Activated naive CD8-positive, alpha-beta T cell treated with anti-CD3 and anti-CD28 coated beads, Interleukin-2, amount 50 U/mL, for 24 hours (primary cell): ENCODE measurements around the gene B4GALNT4.
"Not testable (repeated sequence)": the region's sequence is repeated elsewhere in the genome, so short reads cannot be mapped to it uniquely, and the experiment has no call there.

Source experiments
- ATAC-seq: fragments of 150-1000 bp; cut with Tn5 transposase; one replicate; pipeline ENCODE4 v1.10.0; 2021
- DNase-seq: peaks from one replicate; pipeline ENCODE4 v3.0.0; 2021
- H3K27ac Mint-ChIP-seq: one replicate; pipeline ENCODE4 v1.8.0; 2021; ENCODE audit warnings: mild to moderate bottlenecking, mixed read lengths
- H3K27me3 Mint-ChIP-seq: one replicate; pipeline ENCODE4 v1.8.0; 2021; ENCODE audit warnings: mixed read lengths
- H3K36me3 Mint-ChIP-seq: one replicate; pipeline ENCODE4 v1.8.0; 2021; ENCODE audit warnings: low read depth, mixed read lengths
- H3K4me1 Mint-ChIP-seq: one replicate; pipeline ENCODE4 v1.8.0; 2021; ENCODE audit warnings: mixed read lengths
- H3K4me3 Mint-ChIP-seq: one replicate; pipeline ENCODE4 v1.8.0; 2021; ENCODE audit warnings: mild to moderate bottlenecking, moderate library complexity, mixed read lengths
- H3K9me3 Mint-ChIP-seq: one replicate; pipeline ENCODE4 v1.8.0; 2021; ENCODE audit warnings: mixed read lengths

The B4GALNT4 gene

DNA sequence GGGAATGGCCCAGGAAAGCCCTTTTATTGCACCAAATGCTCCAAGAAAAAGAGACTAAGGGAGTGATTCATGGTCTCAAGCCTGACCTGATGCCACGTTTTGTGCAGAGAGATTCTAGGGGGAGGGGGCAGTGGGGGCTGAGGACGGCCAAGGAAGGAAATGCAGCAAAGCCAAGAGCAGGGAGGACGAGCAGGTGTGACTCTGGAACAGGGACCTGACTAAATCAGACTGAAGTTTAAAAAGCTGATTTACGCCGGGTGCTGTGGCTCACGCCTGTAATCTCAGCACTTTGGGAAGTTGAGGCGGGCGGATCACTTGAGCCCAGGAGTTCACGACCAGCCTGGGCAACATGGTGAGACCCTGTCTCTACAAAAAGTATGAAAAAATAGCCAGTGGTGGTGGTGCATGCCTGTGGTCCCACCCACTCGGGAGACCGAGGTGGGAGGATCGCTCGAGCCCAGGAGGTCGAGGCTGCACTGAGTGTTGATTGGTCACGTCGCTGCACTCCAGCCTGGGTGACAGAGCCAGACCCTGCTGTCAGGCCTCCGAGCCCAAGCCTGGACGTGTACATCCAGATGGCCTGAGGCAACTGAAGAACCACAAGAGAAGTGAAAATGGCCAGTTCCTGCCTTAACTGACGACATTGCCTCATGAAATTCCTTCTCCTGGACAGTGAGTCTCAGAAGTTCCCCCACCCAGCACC lies 37.8 kb upstream of the B4GALNT4 start:
- peaks cover 76% of the 10 kb centered on the region for H3K4me1 Mint-ChIP-seq
- H3K27me3 Mint-ChIP-seq: peaks cover 2% of the 10 kb centered on the region
- H3K27ac Mint-ChIP-seq: peak overlapping the region; percentile 75
- H3K36me3 Mint-ChIP-seq: no peaks in the 10 kb centered on the region
- no peak for DNase-seq
- no peak for ATAC-seq
- peak overlapping the region; percentile 23 for H3K4me3 Mint-ChIP-seq
- H3K9me3 Mint-ChIP-seq: no peaks in the 10 kb centered on the region

DNA sequence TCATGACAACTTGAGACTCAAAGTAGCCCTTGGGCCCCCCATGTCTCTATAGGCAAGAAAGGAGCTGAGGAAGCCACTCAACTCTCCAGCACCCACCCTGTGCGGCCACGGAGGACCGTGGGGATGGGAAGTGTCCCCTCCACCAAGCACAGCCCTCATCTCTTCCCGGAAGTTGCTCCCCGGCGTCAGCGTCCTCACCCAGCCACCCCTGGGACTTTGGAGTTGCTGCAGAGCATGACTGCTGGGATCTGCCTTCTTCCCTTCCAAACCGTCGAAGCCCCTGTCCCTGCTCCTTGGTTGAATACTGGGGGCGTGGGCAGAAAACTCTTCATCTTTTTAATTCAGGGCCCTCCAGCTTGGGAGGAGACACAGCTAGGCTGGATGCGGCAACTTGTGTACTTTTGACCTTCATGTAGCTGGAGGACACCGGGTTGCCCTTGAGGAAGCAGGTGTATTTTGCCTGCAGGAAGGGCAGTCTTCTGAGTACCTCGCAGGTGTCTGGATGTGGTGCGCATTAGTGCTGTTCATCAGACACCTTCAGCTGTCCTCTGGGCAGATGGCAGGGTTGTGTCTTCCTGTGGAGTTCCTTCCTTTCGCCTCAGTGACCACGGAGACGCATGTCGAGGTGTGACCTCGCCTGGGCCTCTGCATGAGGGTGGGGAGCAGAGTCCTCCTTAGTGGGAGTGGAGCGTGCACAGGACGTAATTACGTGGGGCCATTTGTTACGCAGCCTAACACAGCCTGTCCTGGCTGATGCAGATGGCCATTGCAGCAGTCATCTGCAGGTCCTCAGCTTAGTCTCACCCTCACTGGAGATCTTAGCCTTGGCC lies 36.4 kb upstream of the B4GALNT4 start:
- no peak for ATAC-seq
- Mint-ChIP-seq H3K27ac (no peak overlapping the region), H3K27me3 (peaks cover 2% of the 10 kb centered on the region), H3K4me1 (peaks cover 68% of the 10 kb centered on the region), H3K9me3 (no peaks in the 10 kb centered on the region), H3K4me3 (no peak overlapping the region), H3K36me3 (no peaks in the 10 kb centered on the region)
- no peak for DNase-seq

DNA sequence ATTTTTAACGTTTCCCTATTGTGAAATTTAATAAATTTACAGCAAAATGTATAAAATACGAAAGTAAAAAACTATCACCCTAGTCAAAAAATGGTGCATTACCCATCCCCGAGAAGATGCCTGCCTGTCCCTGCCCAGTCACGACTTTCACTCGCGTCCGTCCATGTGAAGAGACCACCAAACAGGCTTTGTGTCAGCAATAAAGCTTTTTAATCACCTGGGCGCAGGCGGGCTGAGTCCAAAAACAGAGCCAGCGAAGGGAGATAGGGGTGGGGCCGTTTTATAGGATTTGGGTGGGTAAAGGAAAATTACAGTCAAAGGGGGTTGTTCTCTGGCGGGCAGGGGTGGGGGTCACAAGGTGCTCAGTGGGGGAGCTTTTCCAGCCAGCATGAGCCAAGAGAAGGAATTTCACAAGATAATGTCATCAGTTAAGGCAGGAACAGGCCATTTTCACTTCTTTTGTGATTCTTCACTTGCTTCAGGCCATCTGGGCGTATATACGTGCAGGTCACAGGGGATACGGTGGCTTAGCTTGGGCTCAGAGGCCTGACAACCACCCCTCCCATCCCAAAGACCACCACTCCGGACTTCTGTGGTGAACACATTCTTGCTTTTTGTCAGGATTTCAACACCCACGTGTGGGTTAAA lies 35.6 kb upstream of the B4GALNT4 start:
- H3K4me1 Mint-ChIP-seq: peaks cover 64% of the 10 kb centered on the region
- not testable (repeated sequence) for H3K27ac Mint-ChIP-seq, H3K27me3 Mint-ChIP-seq, H3K9me3 Mint-ChIP-seq, ATAC-seq, DNase-seq, H3K36me3 Mint-ChIP-seq, H3K4me3 Mint-ChIP-seq

DNA sequence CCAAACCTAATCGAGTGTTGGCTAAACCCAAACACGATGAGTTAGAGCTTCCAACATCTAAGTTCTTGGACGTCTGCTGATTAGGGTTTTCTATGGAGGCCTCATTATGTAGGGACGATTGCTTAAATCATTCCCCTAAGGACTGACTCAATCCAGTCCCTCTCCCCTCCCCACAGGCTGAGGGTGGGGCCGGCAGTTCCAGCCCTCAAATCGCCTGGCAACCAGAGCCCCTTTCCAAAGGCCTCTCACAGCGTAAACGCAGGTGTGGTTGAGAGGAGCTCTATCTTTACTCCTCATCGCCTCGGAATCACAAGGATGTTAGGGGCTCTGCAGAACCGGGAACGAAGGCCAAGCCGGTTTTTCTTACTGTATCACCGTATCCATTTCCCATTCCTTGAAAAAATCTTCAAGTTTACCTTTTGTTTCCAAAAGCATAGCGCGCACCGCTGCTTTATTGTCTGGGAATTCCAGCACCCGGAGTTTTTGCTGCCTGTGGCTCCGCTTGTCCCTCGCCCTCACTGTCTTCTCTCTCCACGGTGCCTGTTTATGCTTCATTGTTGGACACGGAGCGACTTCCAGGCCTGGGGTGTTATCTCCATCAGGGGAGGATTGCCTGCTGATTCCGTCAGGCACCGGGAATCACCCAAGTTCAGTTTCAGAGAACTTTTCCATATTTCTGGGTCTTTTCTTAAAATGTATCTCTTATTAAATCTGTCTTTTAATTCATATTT lies 34.9 kb upstream of the B4GALNT4 start:
- Mint-ChIP-seq H3K4me3 (no peak overlapping the region), H3K27ac (no peak overlapping the region), H3K36me3 (no peaks in the 10 kb centered on the region), H3K4me1 (peaks cover 57% of the 10 kb centered on the region), H3K27me3 (peaks cover 2% of the 10 kb centered on the region), H3K9me3 (no peaks in the 10 kb centered on the region)
- ATAC-seq (no peak), DNase-seq (no peak)

DNA sequence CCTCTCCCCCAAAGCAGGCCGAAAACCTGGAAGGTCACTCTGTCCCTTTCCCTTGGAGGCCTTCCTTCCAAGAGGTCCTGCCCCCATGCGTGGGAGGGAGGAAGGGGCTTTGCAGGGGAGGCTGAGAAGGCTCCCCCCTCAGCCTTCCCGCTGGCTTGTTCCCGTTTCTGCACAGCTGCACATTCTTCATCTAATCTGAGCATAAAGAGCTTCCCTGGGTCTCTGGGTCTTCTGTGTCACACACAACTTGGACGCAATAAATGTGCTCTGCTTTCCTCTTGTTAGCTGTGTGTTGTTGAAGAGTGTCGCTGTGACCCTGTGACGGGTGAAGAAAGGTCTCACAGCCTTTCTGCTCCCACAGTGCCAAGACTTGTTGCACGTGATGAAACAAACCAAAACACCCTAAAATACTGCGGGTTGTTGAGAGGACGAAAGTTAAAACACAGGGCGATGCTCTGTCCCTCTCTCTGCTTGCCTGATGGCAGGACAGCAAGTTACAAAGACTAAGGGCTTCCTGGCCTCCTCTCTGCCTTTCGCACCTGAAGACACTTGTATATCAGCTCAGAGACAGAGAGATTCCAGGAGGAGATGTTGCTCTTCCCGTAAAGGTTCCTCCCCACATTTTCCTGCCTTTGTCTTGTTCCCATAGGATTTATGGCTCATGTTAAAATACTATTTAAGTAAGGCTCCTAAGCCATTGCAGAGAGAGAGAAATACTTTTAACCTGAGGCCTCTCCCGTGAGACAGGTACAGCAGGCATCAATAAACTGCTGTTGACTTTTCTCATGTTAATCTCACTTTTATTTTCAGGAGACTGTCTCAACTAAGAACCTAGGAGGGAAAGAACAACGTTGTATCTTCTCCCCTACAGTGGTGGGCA lies 33.3 kb upstream of the B4GALNT4 start:
- peaks cover 49% of the 10 kb centered on the region for H3K4me1 Mint-ChIP-seq
- no peaks in the 10 kb centered on the region for H3K9me3 Mint-ChIP-seq
- no peaks in the 10 kb centered on the region for H3K27me3 Mint-ChIP-seq
- DNase-seq (no peak), ATAC-seq (no peak)
- H3K27ac Mint-ChIP-seq: no peak overlapping the region
- no peaks in the 10 kb centered on the region for H3K36me3 Mint-ChIP-seq
- no peak overlapping the region for H3K4me3 Mint-ChIP-seq

DNA sequence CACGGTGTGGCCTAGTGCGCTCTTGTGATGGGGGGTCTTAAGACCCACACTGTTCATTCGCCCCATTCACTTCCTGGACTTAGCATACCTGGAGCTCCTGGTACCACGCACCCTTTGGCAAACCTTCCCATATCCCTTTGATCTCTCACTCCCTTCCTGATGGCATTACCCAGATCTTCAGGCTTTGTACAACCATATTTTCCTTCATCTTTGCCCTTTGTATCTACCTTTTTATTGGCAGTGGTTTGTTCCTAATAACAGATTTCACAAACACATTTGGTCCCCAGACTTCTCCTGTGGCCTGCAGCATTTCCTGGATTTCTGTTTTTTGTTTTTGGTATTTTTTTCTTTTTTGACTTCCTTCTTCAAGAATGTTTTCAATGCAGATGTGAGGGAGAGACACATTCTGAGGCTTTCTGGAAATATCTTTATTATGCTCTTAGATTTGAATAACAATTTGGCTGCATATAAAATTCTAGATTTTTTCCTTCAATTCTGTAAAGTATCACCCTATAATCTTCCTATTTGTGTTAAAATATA lies 32.6 kb upstream of the B4GALNT4 start:
- Mint-ChIP-seq H3K4me1 (peaks cover 49% of the 10 kb centered on the region), H3K9me3 (no peaks in the 10 kb centered on the region), H3K27ac (no peak overlapping the region), H3K4me3 (no peak overlapping the region), H3K36me3 (no peaks in the 10 kb centered on the region), H3K27me3 (no peaks in the 10 kb centered on the region)
- DNase-seq (no peak), ATAC-seq (no peak)

DNA sequence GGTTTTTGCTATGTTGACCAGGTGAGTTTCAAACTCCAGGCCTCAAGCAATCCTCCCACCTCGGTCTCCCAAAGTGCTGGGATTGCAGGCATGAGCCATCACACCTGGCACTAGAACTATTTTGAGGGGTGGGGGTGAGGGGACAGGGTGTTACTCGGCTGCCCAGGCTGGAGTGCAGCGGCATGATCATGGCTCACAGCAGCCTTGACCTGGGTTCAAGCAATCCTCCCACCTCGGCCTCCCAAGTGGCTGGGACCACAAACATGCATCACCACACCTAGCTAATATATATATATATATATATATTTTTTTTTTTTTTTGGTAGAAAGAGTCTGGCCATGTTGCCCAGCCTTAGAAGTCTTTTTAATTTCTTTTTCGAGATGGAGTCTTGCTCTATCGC lies 31.6 kb upstream of the B4GALNT4 start:
- no peak for ATAC-seq
- Mint-ChIP-seq H3K9me3 (no peaks in the 10 kb centered on the region), H3K27me3 (no peaks in the 10 kb centered on the region), H3K36me3 (no peaks in the 10 kb centered on the region), H3K27ac (no peak overlapping the region), H3K4me1 (peaks cover 43% of the 10 kb centered on the region), H3K4me3 (no peak overlapping the region)
- DNase-seq: no peak

DNA sequence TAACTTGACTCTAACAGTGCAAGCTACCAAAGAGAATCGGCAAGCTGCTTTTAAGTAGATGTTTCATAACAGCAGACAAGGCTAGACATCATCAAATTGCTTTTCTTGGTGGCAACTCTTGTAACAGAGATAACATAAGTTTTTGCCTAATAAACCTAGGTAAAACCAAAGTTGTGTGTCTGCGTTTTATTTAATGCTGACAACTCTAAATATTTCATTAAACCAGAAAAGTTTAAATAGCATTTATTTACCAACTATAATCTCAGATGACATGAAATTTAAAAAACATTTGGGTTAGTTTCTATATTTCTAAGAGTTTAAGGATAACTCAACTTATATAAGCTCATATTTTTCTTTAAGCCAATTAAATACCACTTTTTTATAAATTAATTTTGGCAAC lies 29.3 kb upstream of the B4GALNT4 start:
- Mint-ChIP-seq H3K4me3 (no peak overlapping the region), H3K4me1 (peaks cover 37% of the 10 kb centered on the region), H3K27ac (no peak overlapping the region), H3K36me3 (no peaks in the 10 kb centered on the region), H3K9me3 (no peaks in the 10 kb centered on the region), H3K27me3 (no peaks in the 10 kb centered on the region)
- no peak for DNase-seq
- ATAC-seq: no peak

DNA sequence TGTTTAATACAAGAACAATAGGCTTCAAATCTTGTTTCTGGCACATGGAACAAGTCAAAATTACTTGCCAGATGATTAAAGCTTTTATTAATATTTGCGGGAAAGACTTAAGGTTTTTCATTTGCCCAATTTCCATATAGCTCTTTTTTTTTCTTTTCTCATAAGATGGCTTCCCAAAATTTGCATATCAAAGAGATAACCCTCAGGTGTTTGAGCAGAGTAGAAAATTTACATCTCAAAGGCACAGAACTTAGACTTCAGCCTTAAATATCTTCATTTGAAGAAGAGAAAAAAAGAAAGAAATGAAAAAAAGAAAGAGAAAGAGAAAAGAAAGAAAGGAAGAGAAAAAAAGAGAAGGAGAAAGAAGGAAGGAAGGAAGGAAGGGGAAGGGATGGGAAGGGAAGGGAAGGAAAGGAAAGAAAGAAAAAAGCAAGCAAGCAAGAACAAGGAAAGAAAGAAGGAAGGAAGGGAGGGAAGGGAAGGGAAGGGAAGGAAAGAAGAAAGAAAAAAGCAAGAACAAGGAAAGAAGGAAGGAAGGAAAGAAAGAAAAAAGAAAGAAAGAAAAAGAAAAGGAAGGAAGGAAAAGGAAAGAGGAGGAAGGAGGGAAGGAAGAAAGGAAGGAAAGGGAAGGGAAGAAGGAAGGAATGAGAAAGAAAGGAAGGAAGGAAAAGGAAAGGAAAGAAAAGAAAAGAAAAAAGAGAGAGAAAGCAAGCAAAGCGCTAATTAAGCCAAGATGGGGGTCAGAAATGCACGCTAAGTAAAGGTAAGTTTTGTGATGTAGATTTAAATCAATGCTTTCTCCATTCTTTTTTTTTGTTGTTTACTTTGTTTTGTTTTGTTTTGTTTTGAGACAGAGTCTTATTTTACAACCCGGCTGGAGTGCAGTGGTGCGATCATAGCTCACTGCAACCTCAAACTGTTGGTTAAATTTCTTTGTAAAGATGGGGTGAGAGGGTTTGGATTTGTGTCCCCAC lies 28.5 kb upstream of the B4GALNT4 start:
- Mint-ChIP-seq H3K4me1 (peaks cover 31% of the 10 kb centered on the region), H3K36me3 (no peaks in the 10 kb centered on the region), H3K27ac (no peak overlapping the region), H3K4me3 (no peak overlapping the region), H3K27me3 (no peaks in the 10 kb centered on the region), H3K9me3 (no peaks in the 10 kb centered on the region)
- ATAC-seq (no peak), DNase-seq (no peak)

DNA sequence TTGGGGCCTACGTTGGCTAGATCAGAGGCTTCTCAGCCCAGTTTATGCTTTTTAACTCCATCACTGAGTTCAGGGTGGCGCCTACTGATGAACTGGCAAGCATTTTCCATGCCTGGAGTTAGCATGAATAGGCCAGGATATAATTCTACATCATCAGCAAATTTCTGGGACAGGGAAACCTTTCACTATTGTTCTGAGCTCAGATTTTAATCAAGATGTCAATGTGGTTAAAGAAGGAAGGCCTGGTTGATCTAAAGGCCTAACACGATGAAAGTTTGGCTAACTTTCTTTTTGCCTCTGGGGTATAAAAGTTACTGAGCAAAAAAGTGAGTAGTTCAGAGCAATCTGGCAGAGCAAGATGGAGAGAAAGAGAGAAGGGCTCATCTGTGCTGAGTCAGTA lies 27.0 kb upstream of the B4GALNT4 start:
- Mint-ChIP-seq H3K36me3 (no peaks in the 10 kb centered on the region), H3K4me1 (peaks cover 20% of the 10 kb centered on the region), H3K27ac (no peak overlapping the region), H3K9me3 (no peaks in the 10 kb centered on the region), H3K4me3 (no peak overlapping the region), H3K27me3 (no peaks in the 10 kb centered on the region)
- DNase-seq (no peak), ATAC-seq (no peak)

DNA sequence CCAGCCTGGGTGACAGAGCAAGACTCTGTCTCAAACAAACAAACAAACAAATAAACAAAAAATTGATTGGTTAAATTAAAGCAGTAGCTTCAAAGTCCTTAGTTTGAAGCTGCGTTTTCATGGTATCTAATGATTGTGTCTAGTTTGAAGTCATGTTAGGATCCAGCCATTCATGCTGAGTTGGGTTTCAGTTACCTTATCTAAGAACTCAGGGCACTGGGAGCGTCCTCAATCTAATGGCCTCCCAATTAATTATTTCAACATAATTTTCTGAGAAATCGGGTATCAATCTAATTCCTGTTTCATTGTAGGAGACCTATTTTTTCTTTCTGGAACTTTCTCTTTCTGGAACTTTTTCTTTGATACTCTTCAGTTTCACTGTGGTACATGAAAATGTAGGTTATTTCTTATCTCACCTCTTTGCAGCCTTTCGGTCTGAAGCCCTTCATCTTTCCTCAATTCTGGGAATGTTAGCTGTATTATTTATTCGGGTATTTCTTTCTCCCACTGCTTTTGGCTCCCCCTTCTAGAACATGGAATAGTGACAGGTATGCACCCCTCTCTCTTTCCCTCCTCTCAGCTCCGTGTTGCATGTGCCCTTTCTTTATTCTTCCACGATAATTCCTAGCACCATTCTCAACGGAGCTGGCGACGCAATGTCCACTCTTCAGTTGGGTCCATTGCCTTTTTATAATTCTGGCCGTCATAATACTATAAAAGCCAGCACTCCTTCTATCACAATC lies 24.3 kb upstream of the B4GALNT4 start:
- peaks cover 18% of the 10 kb centered on the region for H3K4me1 Mint-ChIP-seq

DNA sequence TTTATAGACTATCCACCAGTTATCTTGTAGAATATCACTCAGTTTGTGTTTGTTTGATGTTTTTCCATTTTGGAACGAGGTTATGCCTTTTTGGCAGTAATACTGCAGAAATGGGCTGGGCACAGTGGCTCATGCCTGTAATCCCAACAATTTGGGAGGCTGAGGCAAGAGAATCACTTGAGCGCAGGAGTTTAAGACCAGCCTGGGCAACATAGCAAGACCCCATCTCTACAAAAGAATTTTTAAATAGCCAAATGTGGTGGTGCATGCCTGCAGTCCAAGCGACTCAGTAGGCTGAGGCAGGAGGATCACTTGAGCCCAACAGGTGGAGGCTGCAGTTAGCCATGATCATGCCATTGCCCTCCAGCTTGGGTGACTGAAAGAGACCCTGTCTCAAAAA lies 22.8 kb upstream of the B4GALNT4 start:
- Mint-ChIP-seq H3K4me1 (peaks cover 20% of the 10 kb centered on the region), H3K36me3 (no peaks in the 10 kb centered on the region), H3K9me3 (no peaks in the 10 kb centered on the region), H3K4me3 (no peak overlapping the region), H3K27ac (no peak overlapping the region), H3K27me3 (no peaks in the 10 kb centered on the region)
- no peak for ATAC-seq
- no peak for DNase-seq

More for the DNA sequence above, 24.3 kb upstream of the B4GALNT4 start:
- Mint-ChIP-seq H3K4me3 (no peak overlapping the region), H3K9me3 (no peaks in the 10 kb centered on the region), H3K36me3 (no peaks in the 10 kb centered on the region), H3K27ac (no peak overlapping the region), H3K27me3 (no peaks in the 10 kb centered on the region)
- DNase-seq (no peak), ATAC-seq (no peak)
